ENCODE measurements around the gene C1QTNF12.

The C1QTNF12 gene

GRCh38 chr1:1206376-1206965, 40.1 kb downstream of the C1QTNF12 start, which contains the start of gene TNFRSF18:
TSS of gene TNFRSF18 (minus strand) at chr1:1206592. CDS start at chr1:1206571, 21 bp downstream.
- Histone ChIP-seq H2BK120ac (ENCODE audit: low read depth, low read length) (no peak within 1 kb of the TSS), H3K27me3 (ENCODE audit: control insufficient read depth in 1 of 2, insufficient read depth in 1 of 2, low read length in 2 of 2) (peaks cover 0 to 52% of the 10 kb centered on the region in 2 experiments), H2AFZ (ENCODE audit: low read depth, low read length) (no peak within 1 kb of the TSS), H2BK15ac (ENCODE audit: low read depth, poor library complexity, severe bottlenecking) (no peak within 1 kb of the TSS), H3K4me1 (ENCODE audit: control insufficient read depth, insufficient read depth, low read depth, low read length) (peaks cover 66% of the 10 kb centered on the region), H3K36me3 (ENCODE audit: control insufficient read depth in 1 of 2, insufficient read depth in 2 of 2, low read depth in 1 of 2, low read length in 2 of 2) (no peaks in the 10 kb centered on the region), H3K23ac (ENCODE audit: low read length in 2 of 2) (no peak within 1 kb of the TSS), H3K4ac (ENCODE audit: low read depth in 1 of 2, low read length in 2 of 2) (no peak within 1 kb of the TSS), H2BK12ac (ENCODE audit: low read length in 2 of 2) (peak within 1 kb of the TSS in 1 of 2 experiments; percentile 32), H3K4me3 (ENCODE audit: insufficient read depth in 1 of 2, low read depth in 1 of 2, low read length in 2 of 2) (peak within 1 kb of the TSS in 1 of 2 experiments; percentile 42), H3K9ac (ENCODE audit: low read length) (no peak within 1 kb of the TSS), H3K9me3 (ENCODE audit: control insufficient read depth, low read length) (no peaks in the 10 kb centered on the region), H4K91ac (ENCODE audit: low read length) (peak within 1 kb of the TSS; percentile 12), H4K8ac (ENCODE audit: low read length) (no peak within 1 kb of the TSS), H3K18ac (ENCODE audit: low read depth in 1 of 2, low read length in 2 of 2) (peak within 1 kb of the TSS in 1 of 2 experiments; percentile 38), H2AK5ac (ENCODE audit: low read length, severe bottlenecking) (peak within 1 kb of the TSS; percentile 66), H3K4me2 (ENCODE audit: low read length, poor library complexity, severe bottlenecking) (peak within 1 kb of the TSS; percentile 59), H3K79me1 (replicated peaks; ENCODE audit: low read length, poor library complexity, severe bottlenecking) (no peaks in the 10 kb centered on the region), H3K27ac (ENCODE audit: low read length, poor library complexity, severe bottlenecking) (no peak within 1 kb of the TSS), H2BK5ac (ENCODE audit: low read depth, low read length, poor library complexity, severe bottlenecking) (peak within 1 kb of the TSS; percentile 15), H3K14ac (ENCODE audit: low read length in 2 of 2) (no peak within 1 kb of the TSS)
- WGBS, result 12% methylated on average over 49 of the region's 49 CpGs
- no peak for DNase-seq

GRCh38 chr1:1205769-1206375, 40.6 kb downstream of the C1QTNF12 start:
- Histone ChIP-seq H2BK5ac (ENCODE audit: low read depth, low read length, poor library complexity, severe bottlenecking) (peak overlapping the region; percentile 15), H3K9ac (ENCODE audit: low read length) (no peak overlapping the region), H3K9me3 (ENCODE audit: control insufficient read depth, low read length) (no peaks in the 10 kb centered on the region), H3K27ac (ENCODE audit: low read length, poor library complexity, severe bottlenecking) (no peak overlapping the region), H2BK15ac (ENCODE audit: low read depth, poor library complexity, severe bottlenecking) (no peak overlapping the region), H2AK5ac (ENCODE audit: low read length, severe bottlenecking) (peak overlapping the region; percentile 66), H2AFZ (ENCODE audit: low read depth, low read length) (no peak overlapping the region), H4K8ac (ENCODE audit: low read length) (no peak overlapping the region), H3K14ac (ENCODE audit: low read length in 2 of 2) (no peak overlapping the region), H2BK120ac (ENCODE audit: low read depth, low read length) (no peak overlapping the region), H3K4ac (ENCODE audit: low read depth in 1 of 2, low read length in 2 of 2) (no peak overlapping the region), H3K4me2 (ENCODE audit: low read length, poor library complexity, severe bottlenecking) (peak overlapping the region; percentile 59), H3K27me3 (ENCODE audit: control insufficient read depth in 1 of 2, insufficient read depth in 1 of 2, low read length in 2 of 2) (peaks cover 0 to 53% of the 10 kb centered on the region in 2 experiments), H3K18ac (ENCODE audit: low read depth in 1 of 2, low read length in 2 of 2) (peak overlapping the region in 1 of 2 experiments; percentile 38), H2BK12ac (ENCODE audit: low read length in 2 of 2) (no peak overlapping the region), H3K23ac (ENCODE audit: low read length in 2 of 2) (no peak overlapping the region), H4K91ac (ENCODE audit: low read length) (peak overlapping the region; percentile 12), H3K4me3 (ENCODE audit: insufficient read depth in 1 of 2, low read depth in 1 of 2, low read length in 2 of 2) (peak overlapping the region in 1 of 2 experiments; percentile 42), H3K4me1 (ENCODE audit: control insufficient read depth, insufficient read depth, low read depth, low read length) (peaks cover 72% of the 10 kb centered on the region), H3K36me3 (ENCODE audit: control insufficient read depth in 1 of 2, insufficient read depth in 2 of 2, low read depth in 1 of 2, low read length in 2 of 2) (no peaks in the 10 kb centered on the region), H3K79me1 (replicated peaks; ENCODE audit: low read length, poor library complexity, severe bottlenecking) (no peaks in the 10 kb centered on the region)
- DNase-seq, result no peak
- WGBS, result 34% methylated on average over 27 of the region's 31 CpGs

- Histone ChIP-seq H2AFZ (ENCODE audit: low read depth, low read length) (no peak overlapping the region), H3K9me3 (ENCODE audit: control insufficient read depth, low read length) (no peaks in the 10 kb centered on the region), H3K27me3 (ENCODE audit: control insufficient read depth in 1 of 2, insufficient read depth in 1 of 2, low read length in 2 of 2) (peaks cover 0 to 57% of the 10 kb centered on the region in 2 experiments), H2BK12ac (ENCODE audit: low read length in 2 of 2) (no peak overlapping the region), H4K91ac (ENCODE audit: low read length) (no peak overlapping the region), H3K4me3 (ENCODE audit: insufficient read depth in 1 of 2, low read depth in 1 of 2, low read length in 2 of 2) (no peak overlapping the region), H3K4me2 (ENCODE audit: low read length, poor library complexity, severe bottlenecking) (no peak overlapping the region), H2BK120ac (ENCODE audit: low read depth, low read length) (no peak overlapping the region), H3K23ac (ENCODE audit: low read length in 2 of 2) (no peak overlapping the region), H3K36me3 (ENCODE audit: control insufficient read depth in 1 of 2, insufficient read depth in 2 of 2, low read depth in 1 of 2, low read length in 2 of 2) (no peaks in the 10 kb centered on the region), H3K18ac (ENCODE audit: low read depth in 1 of 2, low read length in 2 of 2) (no peak overlapping the region), H3K4me1 (ENCODE audit: control insufficient read depth, insufficient read depth, low read depth, low read length) (peaks cover 75% of the 10 kb centered on the region), H3K14ac (ENCODE audit: low read length in 2 of 2) (no peak overlapping the region), H3K27ac (ENCODE audit: low read length, poor library complexity, severe bottlenecking) (no peak overlapping the region), H2BK15ac (ENCODE audit: low read depth, poor library complexity, severe bottlenecking) (no peak overlapping the region), H4K8ac (ENCODE audit: low read length) (no peak overlapping the region), H2BK5ac (ENCODE audit: low read depth, low read length, poor library complexity, severe bottlenecking) (no peak overlapping the region), H3K4ac (ENCODE audit: low read depth in 1 of 2, low read length in 2 of 2) (no peak overlapping the region), H3K79me1 (replicated peaks; ENCODE audit: low read length, poor library complexity, severe bottlenecking) (no peaks in the 10 kb centered on the region), H2AK5ac (ENCODE audit: low read length, severe bottlenecking) (no peak overlapping the region), H3K9ac (ENCODE audit: low read length) (no peak overlapping the region)
- WGBS, result 86% methylated on average over 19 of the region's 19 CpGs
- no peak for DNase-seq
Observed at GRCh38 chr1:1204998-1205768, 41.3 kb downstream of the C1QTNF12 start.

DNA sequence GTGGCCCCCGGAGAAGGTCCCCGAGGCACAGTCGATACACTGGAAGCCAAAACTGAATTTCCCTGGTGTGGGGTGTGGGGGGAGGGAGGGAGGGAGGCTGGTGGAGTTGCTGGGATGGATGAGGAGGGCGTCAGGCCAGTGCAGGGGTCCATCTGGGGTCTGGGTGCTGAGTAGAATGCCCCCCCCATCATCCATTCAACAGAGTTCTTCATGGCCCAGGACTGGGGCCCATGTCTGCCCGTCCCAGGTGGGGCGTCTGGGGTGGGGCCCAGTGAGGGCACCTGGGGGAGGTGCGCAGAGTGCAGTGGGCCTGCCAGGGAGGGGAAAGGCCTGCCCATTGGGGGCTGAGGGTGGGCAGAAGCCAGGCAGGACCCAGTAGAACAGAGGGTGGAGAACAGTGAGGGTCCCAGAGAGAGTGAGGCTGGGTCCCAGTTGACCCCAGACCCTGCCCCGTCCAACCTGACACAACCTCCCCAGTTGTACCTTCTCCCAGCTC, 42.0 kb downstream of the C1QTNF12 start:
- Histone ChIP-seq H4K8ac (ENCODE audit: low read length) (no peak overlapping the region), H3K27me3 (ENCODE audit: control insufficient read depth in 1 of 2, insufficient read depth in 1 of 2, low read length in 2 of 2) (peaks cover 0 to 63% of the 10 kb centered on the region in 2 experiments), H3K14ac (ENCODE audit: low read length in 2 of 2) (no peak overlapping the region), H3K9me3 (ENCODE audit: control insufficient read depth, low read length) (no peaks in the 10 kb centered on the region), H2AFZ (ENCODE audit: low read depth, low read length) (no peak overlapping the region), H3K18ac (ENCODE audit: low read depth in 1 of 2, low read length in 2 of 2) (no peak overlapping the region), H3K4me2 (ENCODE audit: low read length, poor library complexity, severe bottlenecking) (no peak overlapping the region), H3K9ac (ENCODE audit: low read length) (no peak overlapping the region), H2AK5ac (ENCODE audit: low read length, severe bottlenecking) (no peak overlapping the region), H3K4ac (ENCODE audit: low read depth in 1 of 2, low read length in 2 of 2) (no peak overlapping the region), H3K23ac (ENCODE audit: low read length in 2 of 2) (no peak overlapping the region), H2BK120ac (ENCODE audit: low read depth, low read length) (no peak overlapping the region), H4K91ac (ENCODE audit: low read length) (no peak overlapping the region), H3K79me1 (replicated peaks; ENCODE audit: low read length, poor library complexity, severe bottlenecking) (no peaks in the 10 kb centered on the region), H2BK15ac (ENCODE audit: low read depth, poor library complexity, severe bottlenecking) (no peak overlapping the region), H2BK5ac (ENCODE audit: low read depth, low read length, poor library complexity, severe bottlenecking) (no peak overlapping the region), H3K4me1 (ENCODE audit: control insufficient read depth, insufficient read depth, low read depth, low read length) (peaks cover 75% of the 10 kb centered on the region), H3K27ac (ENCODE audit: low read length, poor library complexity, severe bottlenecking) (no peak overlapping the region), H3K36me3 (ENCODE audit: control insufficient read depth in 1 of 2, insufficient read depth in 2 of 2, low read depth in 1 of 2, low read length in 2 of 2) (no peaks in the 10 kb centered on the region), H2BK12ac (ENCODE audit: low read length in 2 of 2) (no peak overlapping the region), H3K4me3 (ENCODE audit: insufficient read depth in 1 of 2, low read depth in 1 of 2, low read length in 2 of 2) (no peak overlapping the region)
- no peak for DNase-seq
- WGBS, result 92% methylated on average over 7 of the region's 8 CpGs

All from mesenchymal stem cell (in vitro differentiated cells and primary cell).